K562 (cell line): Measurements from ENCODE around the gene ITPR3. TPM values are rescaled to one million over a fixed set of nuclear protein-coding genes. Genes with fewer than 3 reads are reported as not detected.

ENCODE experiments used
- ATAC-seq: fragments of 200-7000 bp; cut with Tn5 transposase; 3 replicates; pipeline ENCODE4 v1.9.1; 2020; ENCODE audit warnings: moderate library complexity
- BruUV-seq: library from RNA; stranded (reverse); fragments of 400-500 nt; replicated peaks from 2 replicates; lab custom pipeline; 2021; lab: Mats Ljungman, UMichigan
- CTCF ChIA-PET: fragments of 300-600 bp; formaldehyde crosslinking; extraction: SDS; loops from one replicate; lab custom pipeline; 2021; ENCODE audit warnings: low intra/inter-chr PET ratio; lab: Yijun Ruan, JAX
- POLR2A ChIA-PET: fragments of 300-600, 350-650 bp; sonication (Branson Sonifier 250); formaldehyde crosslinking; extraction: SDS; loops from one replicate; lab custom pipeline; 2021; ENCODE audit warnings: antibody characterized with exemption, inconsistent platforms; lab: Yijun Ruan, JAX
- DNase-seq, 4 experiments: peaks; one replicate each; pipeline versions ENCODE4 v3.0.0 to v3.0.0-alpha.2; 2011 to 2018; ENCODE audit warnings: low spot score in 3 of 4, mixed read lengths in 3 of 4; ENCODE audit errors: extremely low read depth in 1 of 4
- FAIRE-seq: peaks from 2 replicates; lab custom pipeline; 2011; peaks lifted over from hg19 to GRCh38; lab: Jason Lieb, UNC
- H2AFZ ChIP-seq: 2 replicates; pipeline ENCODE4 v1.6.0; 2011; ENCODE audit warnings: low read depth, low read length, control low read depth, inconsistent platforms
- H3K27ac ChIP-seq: fragments of 200-600 bp; 3 replicates; pipeline ENCODE4 v1.8.0; 2011; ENCODE audit warnings: low read depth, mild to moderate bottlenecking, control low read depth, inconsistent platforms, low read length, moderate library complexity, mixed read lengths; ENCODE audit errors: extremely low read depth
- H3K27me3 ChIP-seq, 2 experiments: fragments of 300-600 bp in 1 of 2; 2 replicates in 1 of 2; 3 replicates in 1 of 2; pipeline versions ENCODE4 v1.6.0 to v1.8.0; 2011; ENCODE audit warnings: inconsistent platforms in 2 of 2, low read length in 2 of 2, mild to moderate bottlenecking in 1 of 2, mixed read lengths in 1 of 2, moderate library complexity in 1 of 2; ENCODE audit not compliant: control insufficient read depth in 2 of 2, insufficient read depth in 2 of 2
- H3K36me3 ChIP-seq: fragments of 300-600 bp; 3 replicates; pipeline ENCODE4 v1.8.0; 2011; ENCODE audit warnings: mild to moderate bottlenecking, low read length, inconsistent platforms; ENCODE audit not compliant: control insufficient read depth, insufficient read depth
- H3K4me1 ChIP-seq, 2 experiments: fragments of 200-600 bp in 1 of 2; replicated peaks in 1 of 2; 2 replicates in 1 of 2; 3 replicates in 1 of 2; pipeline versions ENCODE4 v1.5.1 to v1.8.0; 2011; ENCODE audit warnings: inconsistent platforms in 2 of 2, low read length in 2 of 2, mild to moderate bottlenecking in 1 of 2, mixed read lengths in 1 of 2, moderate library complexity in 1 of 2; ENCODE audit not compliant: control insufficient read depth in 2 of 2, insufficient read depth in 2 of 2
- H3K4me2 ChIP-seq: 2 replicates; pipeline ENCODE4 v1.6.1; 2011; ENCODE audit warnings: low read length, control low read depth, inconsistent platforms, mixed read lengths; ENCODE audit not compliant: insufficient read depth
- H3K4me3 ChIP-seq: fragments of 200-600 bp; sonication (generic), shearing (Covaris generic); 2 replicates; pipeline ENCODE4 v1.5.1; 2016; ENCODE audit warnings: control low read depth, inconsistent platforms
- H3K79me2 ChIP-seq: fragments of 200-600 bp; 3 replicates; pipeline ENCODE4 v1.8.0; 2011; ENCODE audit warnings: low read length, inconsistent platforms; ENCODE audit not compliant: control insufficient read depth, insufficient read depth
- H3K9ac ChIP-seq, 2 experiments: 2 replicates each; pipeline versions ENCODE4 v1.6.0 to v1.6.1; 2011; ENCODE audit warnings: low read depth in 2 of 2, low read length in 2 of 2, control low read depth in 1 of 2, inconsistent platforms in 1 of 2, mild to moderate bottlenecking in 1 of 2, mixed read lengths in 1 of 2; ENCODE audit not compliant: insufficient read depth in 1 of 2
- H3K9me1 ChIP-seq: one replicate; pipeline ENCODE4 v1.6.0; 2011; ENCODE audit warnings: inconsistent platforms, mild to moderate bottlenecking, low read length, moderate library complexity; ENCODE audit not compliant: control insufficient read depth, insufficient read depth
- H3K9me3 ChIP-seq: replicated peaks from 2 replicates; pipeline ENCODE4 v1.5.1; 2011; ENCODE audit warnings: low read depth, low read length, inconsistent platforms; ENCODE audit not compliant: control insufficient read depth, insufficient read depth
- H4K20me1 ChIP-seq: replicated peaks from 2 replicates; pipeline ENCODE4 v1.6.1; 2011; ENCODE audit warnings: low read length, inconsistent platforms, mixed read lengths; ENCODE audit not compliant: control insufficient read depth, insufficient read depth
- BACH1 ChIP-seq: fragments of 200-800 bp; sonication (Bioruptor generic); IDR thresholded peaks from 2 replicates; pipeline ENCODE4 v1.6.1; 2016; ENCODE audit warnings: missing genetic modification characterization, missing compliant biosample characterization
- ERF ChIP-seq: fragments of 450-650 bp; formaldehyde crosslinking; IDR thresholded peaks from 2 replicates; pipeline ENCODE4 v1.4.0; 2020; ENCODE audit warnings: mild to moderate bottlenecking, mixed read lengths
- ETV5 ChIP-seq: sonication (generic); formaldehyde crosslinking; IDR thresholded peaks from 2 replicates; pipeline ENCODE4 v1.4.0; 2020; ENCODE audit warnings: low read depth, mild to moderate bottlenecking, missing genetic modification reagents
- POLR2G ChIP-seq: fragments of 200-400 bp; formaldehyde crosslinking; IDR thresholded peaks from 2 replicates; pipeline ENCODE4 v1.6.1; 2017; ENCODE audit warnings: low read depth, mild to moderate bottlenecking, antibody characterized with exemption, low read length, moderate library complexity
- POLR3G ChIP-seq: IDR thresholded peaks from 2 replicates; pipeline ENCODE4 v1.6.1; 2011; ENCODE audit not compliant: insufficient read length, insufficient replicate concordance; ENCODE audit errors: extremely low read depth
- PRMT5 ChIP-seq: sonication (generic); formaldehyde crosslinking; IDR thresholded peaks from 2 replicates; pipeline ENCODE4 v1.5.0; 2020; ENCODE audit warnings: missing genetic modification reagents
- SP2 ChIP-seq: IDR thresholded peaks from 2 replicates; pipeline ENCODE4 v1.6.1; 2011; ENCODE audit warnings: mild to moderate bottlenecking, low read depth, low read length, moderate library complexity; ENCODE audit not compliant: poor library complexity, severe bottlenecking; ENCODE audit errors: extremely low read depth
- ZBTB1 ChIP-seq: sonication (generic); formaldehyde crosslinking; IDR thresholded peaks from 2 replicates; pipeline ENCODE4 v1.8.1; 2023; ENCODE audit warnings: missing genetic modification reagents, low read depth, mild to moderate bottlenecking, borderline replicate concordance
- ZSCAN32 ChIP-seq: fragments of 450-650 bp; formaldehyde crosslinking; IDR thresholded peaks from 2 replicates; pipeline ENCODE4 v1.4.0; 2020; ENCODE audit warnings: mild to moderate bottlenecking, moderate library complexity
- WGBS: fragments of 100-300 bp; shearing (Covaris generic); methylation state at CpG from one replicate; pipeline ENCODE4 v1.1.6; 2016; ENCODE audit warnings: low coverage, mixed read lengths; ENCODE audit not compliant: insufficient coverage; ENCODE audit errors: missing lambda C conversion rate; 5-methylcytosine and 5-hydroxymethylcytosine counted together
- in situ Hi-C: fragments of 300-500 bp; cut with MboI; formaldehyde crosslinking; loops from 4 replicates; pipeline ENCODE4 v1.15.0; 2018; ENCODE audit warnings: inconsistent platforms, mixed read lengths
- intact Hi-C: fragments of 100-400 bp; cut with micrococcal nuclease; formaldehyde crosslinking; loops from 2 replicates; pipeline ENCODE4 v1.14.2; 2022
- polyA plus RNA-seq, 8 experiments: library from polyadenylated mRNA; depleted of rRNA in 4 of 8; stranded (reverse) in 5 of 8; unstranded in 3 of 8; fragments of >200 nt; fragmentation: Nextera tagmentation in 2 of 8; fragmentation: Illumina TruSeq in 1 of 8; extraction: Ambion mirVana in 2 of 8; extraction: Trizol in 1 of 8; gene quantifications; 2 replicates each; pipeline versions ENCODE4 v1.2.1 to v1.2.3, GENCODE V29; 2011 to 2014; ENCODE audit warnings: inconsistent platforms in 1 of 8, missing spikeins in 1 of 8
- total RNA-seq, 7 experiments: library from RNA; depleted of rRNA in 6 of 7; stranded (reverse); fragments of >200 nt in 6 of 7; fragmentation: Illumina TruSeq in 2 of 7; extraction: Trizol in 2 of 7; gene quantifications; 2 replicates each; pipeline versions ENCODE4 v1.2.1 to v1.2.3, GENCODE V29; 2011 to 2021; ENCODE audit warnings: low replicate concordance in 1 of 7

Gene ITPR3
- total and polyA plus RNA-seq, 9 of the 15 experiments (the other 6 are each of a cell fraction or from before 2014, with no cell fraction given): 0.39 to 35.7 (median 13.2) TPM

GRCh38 chr6:33686981-33687975 lies 66.2 kb downstream of the ITPR3 start:
- no peaks in the 10 kb centered on the region for H4K20me1 ChIP-seq
- no peaks in the 10 kb centered on the region for H3K9me3 ChIP-seq
- no peaks in the 10 kb centered on the region for H3K27me3 ChIP-seq
- H3K4me2 ChIP-seq: no peak overlapping the region
- peaks cover 0 to 15% of the 10 kb centered on the region in 2 experiments; a peak in 2 of 5 replicates for H3K4me1 ChIP-seq
- FAIRE-seq (no peak), DNase-seq (no peak), ATAC-seq (no peak)
- POLR2A ChIA-PET: interaction anchor here (0.7 to 1.3 kb wide), 3 partner anchors 13 to 105 kb away, joined by 3 to 4 read pairs (median 4); no protein-coding TSS in a partner anchor
- TF ChIP-seq ETV5 (CRISPR knock-in tag): no peak
- TF ChIP-seq SP2: no peak
- no peak overlapping the region for H2AFZ ChIP-seq
- no peaks in the 10 kb centered on the region for H3K79me2 ChIP-seq
- H3K36me3 ChIP-seq: peaks cover 96% of the 10 kb centered on the region; the same call in 2 of the 3 replicates
- H3K9me1 ChIP-seq: no peaks in the 10 kb centered on the region
- BruUV-seq: no TSS peak
- in situ Hi-C loops (no loop called here), intact Hi-C loops (no loop called here)
- no peak overlapping the region for H3K4me3 ChIP-seq
- no peak overlapping the region for H3K9ac ChIP-seq
- 90% methylated on average over 24 of the region's 27 CpGs for WGBS
- CTCF ChIA-PET: no interaction called here
- no peak overlapping the region for H3K27ac ChIP-seq

DNA sequence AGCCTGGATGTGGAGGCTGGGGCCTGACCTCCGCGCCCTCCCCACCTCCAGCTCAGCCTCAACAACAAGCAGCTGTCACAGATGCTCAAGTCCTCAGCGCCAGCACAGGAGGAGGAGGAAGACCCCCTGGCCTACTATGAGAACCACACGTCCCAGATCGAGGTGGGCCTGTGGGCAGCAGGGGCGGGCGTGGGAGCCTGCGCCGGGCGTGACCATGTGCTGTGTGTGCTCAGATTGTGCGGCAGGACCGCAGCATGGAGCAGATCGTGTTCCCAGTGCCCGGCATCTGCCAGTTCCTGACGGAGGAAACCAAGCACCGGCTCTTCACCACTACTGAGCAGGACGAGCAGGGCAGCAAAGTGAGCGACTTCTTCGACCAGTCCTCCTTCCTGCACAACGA lies 66.9 kb downstream of the ITPR3 start:
- Histone ChIP-seq H3K27me3 (no peaks in the 10 kb centered on the region), H2AFZ (no peak overlapping the region), H3K4me2 (no peak overlapping the region), H3K9ac (no peak overlapping the region), H3K4me1 (peaks cover 0 to 14% of the 10 kb centered on the region in 2 experiments; a peak in 2 of 5 replicates), H3K9me3 (no peaks in the 10 kb centered on the region), H4K20me1 (peaks cover 6% of the 10 kb centered on the region; the same call in 1 of the 2 replicates), H3K79me2 (no peaks in the 10 kb centered on the region), H3K27ac (no peak overlapping the region), H3K4me3 (no peak overlapping the region), H3K9me1 (no peaks in the 10 kb centered on the region), H3K36me3 (peaks cover 97% of the 10 kb centered on the region; the same call in 2 of the 3 replicates)
- BruUV-seq: no TSS peak
- WGBS: 89% methylated on average over 20 of the region's 20 CpGs
- in situ Hi-C loops: no loop called here
- no peak for ATAC-seq
- FAIRE-seq: no peak
- TF ChIP-seq POLR2G (peak; percentile 46; the same call in 1 of the 2 replicates), POLR3G (no peak), ZSCAN32 (no peak), BACH1 (tag) (no peak), ZBTB1 (no peak), PRMT5 (CRISPR knock-in tag) (no peak), ERF (CRISPR knock-in tag) (no peak)
- intact Hi-C loops: no loop called here
- CTCF ChIA-PET: no interaction called here
- POLR2A ChIA-PET: interaction anchor here (0.6 to 1.3 kb wide), 4 partner anchors 13 to 106 kb away, joined by 3 to 4 read pairs (median 4); no protein-coding TSS in a partner anchor
- no peak for DNase-seq
